Panc1 (cell line): Measurements from ENCODE around the gene SLC40A1.

ENCODE experiments used
- POLR2AphosphoS5 ChIP-seq: IDR thresholded peaks from 2 replicates; pipeline ENCODE4 v1.6.1; 2012; ENCODE audit warnings: mild to moderate bottlenecking, low read depth, low read length, moderate library complexity
- TF ChIP-seq, protein P1 (sequence below): fragments of 450-650 bp; IDR thresholded peaks from 2 replicates; pipeline ENCODE4 v1.5.1; 2017; ENCODE audit warnings: mild to moderate bottlenecking

DNA sequence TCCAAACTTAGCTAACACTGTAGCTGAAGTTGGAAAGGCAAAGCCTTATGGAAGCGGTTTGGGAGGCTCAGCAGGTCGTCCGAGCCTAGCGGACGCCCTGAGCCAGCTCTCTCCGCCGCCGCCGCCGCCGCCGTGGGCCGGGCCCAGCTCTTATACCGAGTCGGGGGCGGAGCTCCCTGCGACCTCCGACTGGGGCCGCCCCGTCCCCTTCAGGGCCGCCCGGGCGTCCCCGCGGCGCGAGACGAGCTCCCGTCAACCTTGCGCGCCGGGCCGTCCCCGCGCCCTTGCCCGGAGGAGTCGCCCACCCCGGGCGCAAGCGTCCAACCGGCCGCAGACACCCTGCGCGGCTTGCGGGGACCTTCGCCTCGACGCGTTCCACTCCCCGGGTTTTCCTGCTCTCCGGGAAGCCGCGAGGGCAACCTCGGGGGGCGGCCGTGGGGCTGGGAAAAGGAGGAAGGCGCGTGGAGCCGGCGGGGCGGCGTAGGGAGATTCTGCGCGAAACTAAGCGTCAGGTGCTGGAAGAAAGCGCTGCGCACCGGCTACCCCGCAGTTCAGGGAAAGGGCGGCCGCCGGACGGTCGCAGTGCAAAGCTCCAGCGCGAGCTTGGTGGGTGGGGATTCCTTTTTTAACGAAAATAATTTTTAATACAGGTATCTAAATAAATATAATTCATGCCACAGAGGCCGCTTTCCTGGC lies at the start of gene SLC40A1:
- TF ChIP-seq, protein P1, sequence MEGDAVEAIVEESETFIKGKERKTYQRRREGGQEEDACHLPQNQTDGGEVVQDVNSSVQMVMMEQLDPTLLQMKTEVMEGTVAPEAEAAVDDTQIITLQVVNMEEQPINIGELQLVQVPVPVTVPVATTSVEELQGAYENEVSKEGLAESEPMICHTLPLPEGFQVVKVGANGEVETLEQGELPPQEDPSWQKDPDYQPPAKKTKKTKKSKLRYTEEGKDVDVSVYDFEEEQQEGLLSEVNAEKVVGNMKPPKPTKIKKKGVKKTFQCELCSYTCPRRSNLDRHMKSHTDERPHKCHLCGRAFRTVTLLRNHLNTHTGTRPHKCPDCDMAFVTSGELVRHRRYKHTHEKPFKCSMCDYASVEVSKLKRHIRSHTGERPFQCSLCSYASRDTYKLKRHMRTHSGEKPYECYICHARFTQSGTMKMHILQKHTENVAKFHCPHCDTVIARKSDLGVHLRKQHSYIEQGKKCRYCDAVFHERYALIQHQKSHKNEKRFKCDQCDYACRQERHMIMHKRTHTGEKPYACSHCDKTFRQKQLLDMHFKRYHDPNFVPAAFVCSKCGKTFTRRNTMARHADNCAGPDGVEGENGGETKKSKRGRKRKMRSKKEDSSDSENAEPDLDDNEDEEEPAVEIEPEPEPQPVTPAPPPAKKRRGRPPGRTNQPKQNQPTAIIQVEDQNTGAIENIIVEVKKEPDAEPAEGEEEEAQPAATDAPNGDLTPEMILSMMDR: no peak
- TF ChIP-seq POLR2AphosphoS5: no peak
